Measurements from ENCODE around the gene PTH1R. TPM values are rescaled to one million over a fixed set of nuclear protein-coding genes. Genes with fewer than 3 reads are reported as not detected.

The PTH1R gene
- total RNA-seq, 1 experiment from 2014 or later, result 0.32 TPM

DNA sequence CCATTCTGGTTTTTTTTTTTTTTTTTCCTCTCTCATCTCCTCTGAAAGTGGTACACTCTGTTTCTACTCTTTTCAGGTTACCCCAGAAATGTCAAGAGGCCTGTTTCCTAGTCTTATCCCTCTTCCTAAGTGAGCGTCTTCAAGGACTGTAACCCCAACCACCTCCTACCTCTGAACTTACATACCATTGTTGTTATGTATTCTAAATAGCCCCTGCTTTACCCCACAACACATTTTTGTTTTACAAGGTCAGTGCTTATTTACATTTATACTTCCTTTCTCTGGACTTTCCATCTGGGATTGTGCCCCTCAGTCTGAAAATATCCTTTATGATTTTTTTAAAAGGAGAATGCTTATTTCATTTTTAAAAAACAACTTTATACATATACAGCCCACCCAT lies 38.8 kb downstream of the PTH1R start:
- TF ChIP-seq SIN3A (IDR thresholded peaks at IDR 0.05; ENCODE audit: low read depth) (no peak), YY1 (IDR thresholded peaks at IDR 0.05; ENCODE audit: extremely low read depth, insufficient replicate concordance, low read depth, low read length) (no peak), RAD21 (IDR thresholded peaks at IDR 0.05; ENCODE audit: low read depth) (no peak), CEBPB (IDR thresholded peaks at IDR 0.05; ENCODE audit: low read depth) (no peak), POLR2A (IDR thresholded peaks at IDR 0.05; ENCODE audit: borderline replicate concordance, extremely low read depth, insufficient read depth, insufficient read length) (no peak), SRF (IDR thresholded peaks at IDR 0.05; ENCODE audit: low read depth) (no peak), TCF7L2 (IDR thresholded peaks at IDR 0.05; ENCODE audit: borderline replicate concordance, extremely low read depth, insufficient read depth, insufficient read length) (no peak), EZH2 (IDR thresholded peaks at IDR 0.05) (no peak), POLR2AphosphoS5 (IDR thresholded peaks at IDR 0.05; ENCODE audit: low read depth, low read length) (no peak), EZH2phosphoT487 (IDR thresholded peaks at IDR 0.05; ENCODE audit: borderline replicate concordance) (no peak), SP1 (IDR thresholded peaks at IDR 0.05; ENCODE audit: low read depth) (no peak), ELF1 (IDR thresholded peaks at IDR 0.05; ENCODE audit: borderline replicate concordance, low read depth) (no peak), JUND (IDR thresholded peaks at IDR 0.05) (no peak)
- TF ChIP-seq, protein P1, sequence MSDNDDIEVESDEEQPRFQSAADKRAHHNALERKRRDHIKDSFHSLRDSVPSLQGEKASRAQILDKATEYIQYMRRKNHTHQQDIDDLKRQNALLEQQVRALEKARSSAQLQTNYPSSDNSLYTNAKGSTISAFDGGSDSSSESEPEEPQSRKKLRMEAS (IDR thresholded peaks at IDR 0.05), result no peak
- TF ChIP-seq, protein P2, sequence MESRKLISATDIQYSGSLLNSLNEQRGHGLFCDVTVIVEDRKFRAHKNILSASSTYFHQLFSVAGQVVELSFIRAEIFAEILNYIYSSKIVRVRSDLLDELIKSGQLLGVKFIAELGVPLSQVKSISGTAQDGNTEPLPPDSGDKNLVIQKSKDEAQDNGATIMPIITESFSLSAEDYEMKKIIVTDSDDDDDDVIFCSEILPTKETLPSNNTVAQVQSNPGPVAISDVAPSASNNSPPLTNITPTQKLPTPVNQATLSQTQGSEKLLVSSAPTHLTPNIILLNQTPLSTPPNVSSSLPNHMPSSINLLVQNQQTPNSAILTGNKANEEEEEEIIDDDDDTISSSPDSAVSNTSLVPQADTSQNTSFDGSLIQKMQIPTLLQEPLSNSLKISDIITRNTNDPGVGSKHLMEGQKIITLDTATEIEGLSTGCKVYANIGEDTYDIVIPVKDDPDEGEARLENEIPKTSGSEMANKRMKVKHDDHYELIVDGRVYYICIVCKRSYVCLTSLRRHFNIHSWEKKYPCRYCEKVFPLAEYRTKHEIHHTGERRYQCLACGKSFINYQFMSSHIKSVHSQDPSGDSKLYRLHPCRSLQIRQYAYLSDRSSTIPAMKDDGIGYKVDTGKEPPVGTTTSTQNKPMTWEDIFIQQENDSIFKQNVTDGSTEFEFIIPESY (IDR thresholded peaks at IDR 0.05; ENCODE audit: extremely low read depth, insufficient replicate concordance, low read length), result no peak
- TF ChIP-seq, protein P3, sequence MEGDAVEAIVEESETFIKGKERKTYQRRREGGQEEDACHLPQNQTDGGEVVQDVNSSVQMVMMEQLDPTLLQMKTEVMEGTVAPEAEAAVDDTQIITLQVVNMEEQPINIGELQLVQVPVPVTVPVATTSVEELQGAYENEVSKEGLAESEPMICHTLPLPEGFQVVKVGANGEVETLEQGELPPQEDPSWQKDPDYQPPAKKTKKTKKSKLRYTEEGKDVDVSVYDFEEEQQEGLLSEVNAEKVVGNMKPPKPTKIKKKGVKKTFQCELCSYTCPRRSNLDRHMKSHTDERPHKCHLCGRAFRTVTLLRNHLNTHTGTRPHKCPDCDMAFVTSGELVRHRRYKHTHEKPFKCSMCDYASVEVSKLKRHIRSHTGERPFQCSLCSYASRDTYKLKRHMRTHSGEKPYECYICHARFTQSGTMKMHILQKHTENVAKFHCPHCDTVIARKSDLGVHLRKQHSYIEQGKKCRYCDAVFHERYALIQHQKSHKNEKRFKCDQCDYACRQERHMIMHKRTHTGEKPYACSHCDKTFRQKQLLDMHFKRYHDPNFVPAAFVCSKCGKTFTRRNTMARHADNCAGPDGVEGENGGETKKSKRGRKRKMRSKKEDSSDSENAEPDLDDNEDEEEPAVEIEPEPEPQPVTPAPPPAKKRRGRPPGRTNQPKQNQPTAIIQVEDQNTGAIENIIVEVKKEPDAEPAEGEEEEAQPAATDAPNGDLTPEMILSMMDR (IDR thresholded peaks at IDR 0.05 in 2 of 3, conservative IDR thresholded peaks at IDR 0.05 in 1 of 3; ENCODE audit: borderline replicate concordance in 1 of 3, insufficient read depth in 1 of 3, low read depth in 2 of 3, low read length in 2 of 3), result no peak
- no peaks in the 10 kb centered on the region for H3K9me2 ChIP-seq (ENCODE audit: insufficient read depth)
- H3K4me2 ChIP-seq (ENCODE audit: low read length), result no peak overlapping the region
- no peaks in the 10 kb centered on the region for H3K9me3 ChIP-seq (ENCODE audit: control insufficient read depth in 1 of 2, insufficient read depth in 1 of 2, low read depth in 1 of 2, low read length in 2 of 2)
- DNase-seq (ENCODE audit: low read depth, low spot score), result no peak
- no peak for ATAC-seq
- RAD21 ChIA-PET (ENCODE audit: low non-redundant PET in 1 of 2, low total read pairs in 2 of 2, uncharacterized antibody in 2 of 2, unreplicated experiment in 2 of 2), result no interaction called here
- no peak overlapping the region for H3K27ac ChIP-seq (ENCODE audit: low read depth, low read length)
- H4K20me1 ChIP-seq (ENCODE audit: insufficient read depth), result no peaks in the 10 kb centered on the region
- H3K36me3 ChIP-seq (ENCODE audit: control insufficient read depth in 1 of 2, insufficient read depth in 2 of 2, low read length in 2 of 2), result peaks cover 13 to 37% of the 10 kb centered on the region in 2 experiments
- no peaks in the 10 kb centered on the region for H3K79me2 ChIP-seq (ENCODE audit: insufficient read depth, low read length)
- H3K9ac ChIP-seq (ENCODE audit: low read length), result no peak overlapping the region
- H3K27me3 ChIP-seq (ENCODE audit: insufficient read depth, low read length), result no peaks in the 10 kb centered on the region
- intact Hi-C loops (cut with micrococcal nuclease), result no loop called here
- POLR2A ChIA-PET, result no interaction called here
- no peak overlapping the region for H2AFZ ChIP-seq (ENCODE audit: low read depth, low read length, poor library complexity, severe bottlenecking)
- peaks cover 3 to 9% of the 10 kb centered on the region in 2 experiments; a peak in 2 of 4 replicates for H3K4me1 ChIP-seq (ENCODE audit: control insufficient read depth in 1 of 2, insufficient read depth in 2 of 2, low read length in 2 of 2)
- CTCF ChIA-PET, result no interaction called here
- H3K4me3 ChIP-seq (replicated peaks in 1 of 2; ENCODE audit: low read depth in 1 of 2, low read length in 2 of 2), result no peak overlapping the region
- no TSS peak for BruUV-seq (replicated peaks)

Data from HCT116 (cell line).